Body of pancreas (tissue), 4 donors: ENCODE results near the gene C1orf94. TPM values are rescaled to one million over a fixed set of nuclear protein-coding genes. Genes with fewer than 3 reads are reported as not detected.

Experiments used
- ATAC-seq: fragments of 150-250 bp; one replicate; pipeline ENCODE4 v1.9.1; 2016
- DNase-seq, 4 donors: peaks; one replicate each; pipeline ENCODE4 v3.0.0-alpha.2; 2019
- H3K27ac ChIP-seq, 4 donors: fragments of 200-600 bp; sonication (generic); 1 replicate in 3 of 4; 2 replicates in 1 of 4; pipeline versions ENCODE4 v1.5.1 to v1.6.1; 2016 to 2019; ENCODE audit warnings: mild to moderate bottlenecking in 1 of 4, mixed read lengths in 1 of 4, moderate library complexity in 1 of 4
- H3K27me3 ChIP-seq, 2 donors: fragments of 200-600 bp; sonication (generic); one replicate each; pipeline ENCODE4 v1.6.0; 2016; ENCODE audit warnings: mild to moderate bottlenecking in 1 of 2
- H3K36me3 ChIP-seq, 2 donors: fragments of 200-600 bp; sonication (generic); replicated peaks in 1 of 2; 2 replicates each; pipeline ENCODE4 v1.5.1; 2016; ENCODE audit warnings: low read depth in 2 of 2; ENCODE audit not compliant: insufficient read depth in 1 of 2
- H3K4me1 ChIP-seq: fragments of 200-600 bp; sonication (generic); one replicate; pipeline ENCODE4 v1.6.0; 2016
- H3K4me3 ChIP-seq, 2 donors: fragments of 200-600 bp; sonication (generic); 1 replicate in 1 of 2; 2 replicates in 1 of 2; pipeline ENCODE4 v1.5.1; 2016 to 2019
- H3K9me3 ChIP-seq, 3 donors: fragments of 200-600 bp; sonication (generic); 1 replicate in 2 of 3; 2 replicates in 1 of 3; pipeline ENCODE4 v1.5.1; 2016
- POLR2A ChIP-seq, 3 donors: fragments of 450-650 bp; IDR thresholded peaks; one replicate each; pipeline ENCODE4 v1.6.1; 2016; ENCODE audit warnings: antibody characterized with exemption in 3 of 3, mild to moderate bottlenecking in 2 of 3
- WGBS, 2 donors: methylation state at CpG; one replicate each; pipeline ENCODE4 v1.1.5; 2017; 5-methylcytosine and 5-hydroxymethylcytosine counted together
- intact Hi-C: fragments of 100-400 bp; cut with DNase I; formaldehyde crosslinking; loops from one replicate; pipeline ENCODE4 v1.15.1; 2023
- total RNA-seq, 2 donors: library from RNA; depleted of rRNA; stranded (reverse); fragments of >200 nt; gene quantifications; one replicate each; pipeline ENCODE4 v1.1.0, GENCODE V29; 2016
- TF ChIP-seq, protein P1 (sequence below), 7 experiments: fragments of 450-650 bp in 4 of 7; fragments of 200-600 bp in 3 of 7; sonication (generic) in 3 of 7; IDR thresholded peaks; one replicate each; pipeline ENCODE4 v1.5.1; 2016 to 2019; ENCODE audit warnings: antibody characterized with exemption in 7 of 7

The C1orf94 gene
- total RNA-seq, 2 donors from 2014 or later, result not detected

DNA sequence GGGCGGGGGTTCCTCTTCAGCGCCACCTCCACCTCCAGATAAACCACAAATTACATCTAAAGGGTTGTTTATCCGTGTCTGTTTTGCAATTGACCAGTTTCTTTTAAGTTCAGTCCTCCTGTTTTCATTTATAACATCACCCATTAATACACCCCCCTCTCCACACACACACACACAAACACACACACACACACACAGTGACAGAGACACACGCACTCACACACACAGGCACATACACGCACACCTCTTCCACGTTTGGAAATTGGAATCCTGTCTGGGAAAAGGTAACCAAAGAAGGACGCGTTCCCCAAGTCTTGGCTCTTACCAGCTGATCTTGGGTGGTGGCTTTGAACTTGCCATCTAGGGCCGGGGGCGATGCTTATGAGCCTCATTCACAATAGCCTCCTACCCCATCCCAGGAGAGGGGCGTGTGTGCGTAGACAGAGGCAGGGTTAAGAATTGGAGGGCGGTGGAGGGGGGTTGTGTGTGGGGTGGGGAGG is 11.2 kb upstream of the C1orf94 start:
- Histone ChIP-seq H3K4me1 (peaks cover 37% of the 10 kb centered on the region), H3K27me3 (peaks cover 4 to 33% of the 10 kb centered on the region in 2 donors), H3K9me3 (no peaks in the 10 kb centered on the region), H3K4me3 (no peak overlapping the region), H3K36me3 (no peaks in the 10 kb centered on the region), H3K27ac (no peak overlapping the region)
- TF ChIP-seq, protein P1, sequence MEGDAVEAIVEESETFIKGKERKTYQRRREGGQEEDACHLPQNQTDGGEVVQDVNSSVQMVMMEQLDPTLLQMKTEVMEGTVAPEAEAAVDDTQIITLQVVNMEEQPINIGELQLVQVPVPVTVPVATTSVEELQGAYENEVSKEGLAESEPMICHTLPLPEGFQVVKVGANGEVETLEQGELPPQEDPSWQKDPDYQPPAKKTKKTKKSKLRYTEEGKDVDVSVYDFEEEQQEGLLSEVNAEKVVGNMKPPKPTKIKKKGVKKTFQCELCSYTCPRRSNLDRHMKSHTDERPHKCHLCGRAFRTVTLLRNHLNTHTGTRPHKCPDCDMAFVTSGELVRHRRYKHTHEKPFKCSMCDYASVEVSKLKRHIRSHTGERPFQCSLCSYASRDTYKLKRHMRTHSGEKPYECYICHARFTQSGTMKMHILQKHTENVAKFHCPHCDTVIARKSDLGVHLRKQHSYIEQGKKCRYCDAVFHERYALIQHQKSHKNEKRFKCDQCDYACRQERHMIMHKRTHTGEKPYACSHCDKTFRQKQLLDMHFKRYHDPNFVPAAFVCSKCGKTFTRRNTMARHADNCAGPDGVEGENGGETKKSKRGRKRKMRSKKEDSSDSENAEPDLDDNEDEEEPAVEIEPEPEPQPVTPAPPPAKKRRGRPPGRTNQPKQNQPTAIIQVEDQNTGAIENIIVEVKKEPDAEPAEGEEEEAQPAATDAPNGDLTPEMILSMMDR (IDR thresholded peaks at IDR 0.05), result no peak
- no peak for TF ChIP-seq POLR2A (IDR thresholded peaks at IDR 0.05)
- ATAC-seq (no peak), DNase-seq (no peak)
- intact Hi-C loops, result loop anchor here (10.0 kb wide), 1 partner anchor 531 kb away; no protein-coding TSS in a partner anchor
- 1 to 3% methylated on average over 8 to 13 of the region's 13 CpGs for WGBS, 2 donors

DNA sequence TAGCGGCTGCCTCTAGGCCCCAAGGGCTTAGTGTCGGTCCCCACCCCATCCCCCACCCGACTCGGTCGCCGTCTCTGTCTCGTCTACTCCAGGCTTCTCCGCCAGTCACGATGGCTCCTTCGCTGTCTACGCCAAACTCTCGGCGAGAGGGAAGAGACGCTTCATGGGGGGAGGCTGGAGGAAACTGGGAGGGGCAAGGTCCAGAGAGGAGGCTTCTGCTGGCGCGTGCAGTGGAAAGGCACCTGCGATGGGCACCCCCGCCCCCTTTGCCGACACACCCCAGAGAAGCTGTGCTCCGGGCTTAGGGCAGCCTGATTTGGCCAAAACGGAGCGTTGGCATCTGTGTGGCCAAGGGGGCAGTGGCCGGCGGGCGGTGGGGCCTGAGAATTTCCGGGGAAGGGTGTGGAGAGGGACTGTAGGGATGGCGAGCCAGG is 10.5 kb upstream of the C1orf94 start:
- TF ChIP-seq POLR2A (IDR thresholded peaks at IDR 0.05), result no peak
- TF ChIP-seq, protein P1 (IDR thresholded peaks at IDR 0.05), result no peak
- Histone ChIP-seq H3K4me1 (peaks cover 37% of the 10 kb centered on the region), H3K4me3 (no peak overlapping the region), H3K27me3 (peaks cover 4 to 33% of the 10 kb centered on the region in 2 donors), H3K36me3 (no peaks in the 10 kb centered on the region), H3K9me3 (no peaks in the 10 kb centered on the region), H3K27ac (no peak overlapping the region)
- intact Hi-C loops, result loop anchor here (10.0 kb wide), 1 partner anchor 531 kb away; no protein-coding TSS in a partner anchor
- DNase-seq, result peak in 1 of 4 donors; percentile 11
- 5 to 8% methylated on average over 21 to 27 of the region's 27 CpGs for WGBS, 2 donors
- ATAC-seq, result no peak

DNA sequence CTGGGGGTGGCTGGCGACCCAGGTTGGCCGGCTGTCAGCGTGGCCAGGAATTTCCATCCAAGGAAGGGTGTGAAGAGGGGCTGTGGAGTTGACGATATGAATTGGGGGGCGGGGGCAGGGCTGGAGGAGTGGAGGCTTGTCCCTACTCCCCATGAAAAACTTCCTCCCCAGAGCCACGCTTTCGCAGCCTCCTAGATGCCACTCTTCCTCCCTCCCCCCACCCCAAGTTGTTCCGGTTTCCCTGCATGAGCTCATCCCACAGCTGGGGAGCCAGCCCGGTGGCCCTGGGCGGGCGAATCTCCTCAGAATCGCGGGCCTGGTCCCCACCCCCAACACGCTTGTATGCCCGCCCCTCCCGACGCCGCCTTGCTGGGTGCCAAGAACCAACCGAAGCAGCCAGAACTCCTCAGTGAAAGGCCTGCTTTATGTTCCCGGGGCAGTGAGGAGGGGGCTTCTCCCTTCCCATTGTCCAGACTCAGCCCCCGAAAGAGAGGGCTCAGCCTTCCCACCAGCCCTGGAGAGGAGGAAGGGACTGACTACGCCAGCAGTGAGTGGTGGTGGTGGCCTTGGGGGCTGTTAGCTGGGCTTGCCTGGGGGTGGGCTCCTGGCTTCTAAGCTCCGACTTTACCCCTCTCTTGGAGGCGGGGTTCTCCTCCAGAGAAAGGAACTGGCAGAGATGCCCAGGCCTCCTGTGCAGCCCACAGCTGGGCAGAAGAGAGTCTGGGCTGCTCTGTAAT is 9.9 kb upstream of the C1orf94 start:
- 8 to 10% methylated on average over 19 to 21 of the region's 24 CpGs for WGBS, 2 donors
- Histone ChIP-seq H3K9me3 (no peaks in the 10 kb centered on the region), H3K4me1 (peaks cover 37% of the 10 kb centered on the region), H3K4me3 (no peak overlapping the region), H3K36me3 (no peaks in the 10 kb centered on the region), H3K27ac (no peak overlapping the region), H3K27me3 (peaks cover 4 to 33% of the 10 kb centered on the region in 2 donors)
- intact Hi-C loops, result loop anchor here (10.0 kb wide), 1 partner anchor 532 kb away; no protein-coding TSS in a partner anchor
- ATAC-seq (no peak), DNase-seq (peak in 1 of 4 donors; percentile 12)
- TF ChIP-seq, protein P1 (IDR thresholded peaks at IDR 0.05), result no peak
- no peak for TF ChIP-seq POLR2A (IDR thresholded peaks at IDR 0.05)

GRCh38 chr1:34167389-34167788 is 9.3 kb upstream of the C1orf94 start:
- no peaks in the 10 kb centered on the region for H3K9me3 ChIP-seq
- 39 to 54% methylated on average over 13 of the region's 13 CpGs for WGBS, 2 donors
- no peaks in the 10 kb centered on the region for H3K36me3 ChIP-seq
- intact Hi-C loops, result loop anchor here (10.0 kb wide), 1 partner anchor 533 kb away; no protein-coding TSS in a partner anchor
- DNase-seq, result no peak
- ATAC-seq, result no peak
- H3K27me3 ChIP-seq, result peaks cover 4 to 30% of the 10 kb centered on the region in 2 donors
- H3K27ac ChIP-seq, result no peak overlapping the region
- peaks cover 37% of the 10 kb centered on the region for H3K4me1 ChIP-seq
- no peak overlapping the region for H3K4me3 ChIP-seq
- no peak for TF ChIP-seq POLR2A (IDR thresholded peaks at IDR 0.05)
- TF ChIP-seq, protein P1 (IDR thresholded peaks at IDR 0.05), result no peak
